ENCODE measurements around the gene ZIK1. TPM values are rescaled to one million over a fixed set of nuclear protein-coding genes. Genes with fewer than 3 reads are reported as not detected.

ZIK1 gene
- total and polyA plus RNA-seq, 2 donors (not counting 3 experiments of a cell fraction or from before 2014, with no cell fraction given) = 0.79 to 2.4 TPM

DNA sequence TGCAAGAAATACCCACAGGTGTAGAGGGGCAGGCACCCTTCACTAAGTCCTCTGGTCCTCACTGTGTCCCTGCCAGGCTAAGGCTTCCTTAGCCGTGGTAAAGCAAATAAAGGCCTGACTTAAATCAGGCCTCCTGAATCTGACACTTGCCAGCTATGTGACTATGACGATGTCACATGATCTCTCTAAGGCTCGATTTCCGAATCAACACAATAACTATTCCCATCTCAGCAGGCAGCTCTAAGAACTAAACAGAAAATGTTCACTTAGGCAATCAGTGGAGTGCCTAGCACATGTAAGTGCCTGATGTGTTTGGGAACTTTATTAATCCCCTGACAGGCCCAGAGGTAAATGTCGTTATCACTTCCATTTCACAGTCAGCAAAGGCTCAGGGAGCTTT, 26.3 kb upstream of the ZIK1 start:
- no peak overlapping the region for H3K4me3 ChIP-seq (replicated peaks in 1 of 3; ENCODE audit: insufficient read depth in 1 of 3, low read depth in 1 of 3, low read length in 3 of 3)
- dilution Hi-C loops (cut with MboI; ENCODE audit: extremely low pct_ligation_motif_present, low sequenced_read_pairs) (no loop called here), intact Hi-C loops (cut with micrococcal nuclease) (no loop called here)
- H3K79me2 ChIP-seq (ENCODE audit: control insufficient read depth, insufficient read depth, low read length) = no peaks in the 10 kb centered on the region
- H3K9me3 ChIP-seq (replicated peaks; ENCODE audit: control insufficient read depth, insufficient read depth, low read length) = no peaks in the 10 kb centered on the region
- H3K4me1 ChIP-seq (ENCODE audit: control insufficient read depth, extremely low read depth, insufficient read depth, low read length) = peaks cover 11% of the 10 kb centered on the region
- BruUV-seq (replicated peaks) = no TSS peak
- peaks cover 0 to 18% of the 10 kb centered on the region in 2 experiments for H3K36me3 ChIP-seq (ENCODE audit: control insufficient read depth in 2 of 2, extremely low read depth in 1 of 2, insufficient read depth in 2 of 2, low read length in 2 of 2)
- H3K27ac ChIP-seq (ENCODE audit: insufficient read depth, low read depth, low read length) = no peak overlapping the region
- DNase-seq (ENCODE audit: low read depth, low spot score) = no peak
- CTCF ChIA-PET = no interaction called here
- H3K9ac ChIP-seq (replicated peaks; ENCODE audit: extremely low read depth, insufficient read depth, low read length) = no peak overlapping the region
- no peak overlapping the region for H2AFZ ChIP-seq (ENCODE audit: low read depth, low read length)
- H3K27me3 ChIP-seq (ENCODE audit: control insufficient read depth in 2 of 2, insufficient read depth in 2 of 2, low read length in 2 of 2) = no peaks in the 10 kb centered on the region
- no peaks in the 10 kb centered on the region for H4K20me1 ChIP-seq (replicated peaks; ENCODE audit: control insufficient read depth, extremely low read depth, insufficient read depth, low read length)
- no peak overlapping the region for H3K4me2 ChIP-seq (ENCODE audit: insufficient read depth, low read length)
- POLR2A ChIA-PET = no interaction called here
- no peak for FAIRE-seq
- no peaks in the 10 kb centered on the region for H3K9me1 ChIP-seq (replicated peaks; ENCODE audit: control insufficient read depth, extremely low read depth, insufficient read depth, low read length)
- TF ChIP-seq, protein P1, sequence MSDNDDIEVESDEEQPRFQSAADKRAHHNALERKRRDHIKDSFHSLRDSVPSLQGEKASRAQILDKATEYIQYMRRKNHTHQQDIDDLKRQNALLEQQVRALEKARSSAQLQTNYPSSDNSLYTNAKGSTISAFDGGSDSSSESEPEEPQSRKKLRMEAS (IDR thresholded peaks at IDR 0.05; ENCODE audit: insufficient read depth, insufficient read length) = no peak
- TF ChIP-seq POLR2AphosphoS5 (IDR thresholded peaks at IDR 0.05; ENCODE audit: insufficient read depth, low read depth, low read length) (no peak), MYC (IDR thresholded peaks at IDR 0.05; ENCODE audit: low read depth, low read length) (no peak), EZH2 (IDR thresholded peaks at IDR 0.05; ENCODE audit: borderline replicate concordance, low read depth, low read length, severe bottlenecking) (no peak)
- TF ChIP-seq, protein P2, sequence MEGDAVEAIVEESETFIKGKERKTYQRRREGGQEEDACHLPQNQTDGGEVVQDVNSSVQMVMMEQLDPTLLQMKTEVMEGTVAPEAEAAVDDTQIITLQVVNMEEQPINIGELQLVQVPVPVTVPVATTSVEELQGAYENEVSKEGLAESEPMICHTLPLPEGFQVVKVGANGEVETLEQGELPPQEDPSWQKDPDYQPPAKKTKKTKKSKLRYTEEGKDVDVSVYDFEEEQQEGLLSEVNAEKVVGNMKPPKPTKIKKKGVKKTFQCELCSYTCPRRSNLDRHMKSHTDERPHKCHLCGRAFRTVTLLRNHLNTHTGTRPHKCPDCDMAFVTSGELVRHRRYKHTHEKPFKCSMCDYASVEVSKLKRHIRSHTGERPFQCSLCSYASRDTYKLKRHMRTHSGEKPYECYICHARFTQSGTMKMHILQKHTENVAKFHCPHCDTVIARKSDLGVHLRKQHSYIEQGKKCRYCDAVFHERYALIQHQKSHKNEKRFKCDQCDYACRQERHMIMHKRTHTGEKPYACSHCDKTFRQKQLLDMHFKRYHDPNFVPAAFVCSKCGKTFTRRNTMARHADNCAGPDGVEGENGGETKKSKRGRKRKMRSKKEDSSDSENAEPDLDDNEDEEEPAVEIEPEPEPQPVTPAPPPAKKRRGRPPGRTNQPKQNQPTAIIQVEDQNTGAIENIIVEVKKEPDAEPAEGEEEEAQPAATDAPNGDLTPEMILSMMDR (IDR thresholded peaks at IDR 0.05; ENCODE audit: extremely low read depth in 1 of 2, insufficient read depth in 1 of 2, low read depth in 1 of 2, low read length in 2 of 2) = no peak

DNA sequence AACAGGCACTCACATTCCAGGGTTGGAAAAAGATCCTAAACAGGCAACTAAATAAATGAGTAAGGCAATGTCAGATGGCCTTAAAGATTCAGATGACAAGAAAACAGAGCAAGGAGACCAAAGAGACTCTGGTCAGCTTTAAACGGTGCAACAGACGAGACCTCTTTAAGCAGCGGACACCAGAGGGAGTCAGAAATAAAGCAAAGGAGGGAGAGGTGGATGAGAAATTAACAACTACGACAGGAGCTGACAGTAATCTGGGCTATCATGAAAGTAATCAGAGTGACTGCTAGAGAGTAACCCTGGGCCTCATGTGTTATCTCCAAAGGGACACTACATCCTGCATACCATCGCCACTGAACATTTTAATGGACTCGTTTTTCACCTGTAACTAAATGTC, 25.4 kb upstream of the ZIK1 start:
- no peak overlapping the region for H3K27ac ChIP-seq (ENCODE audit: insufficient read depth, low read depth, low read length)
- H4K20me1 ChIP-seq (replicated peaks; ENCODE audit: control insufficient read depth, extremely low read depth, insufficient read depth, low read length) = no peaks in the 10 kb centered on the region
- ChIA-PET POLR2A (interaction anchor here (0.6 kb wide), 1 partner anchor 625 kb away, joined by 3 read pairs; no protein-coding TSS in a partner anchor), CTCF (no interaction called here)
- BruUV-seq (replicated peaks) = no TSS peak
- H3K79me2 ChIP-seq (ENCODE audit: control insufficient read depth, insufficient read depth, low read length) = no peaks in the 10 kb centered on the region
- H3K9me1 ChIP-seq (replicated peaks; ENCODE audit: control insufficient read depth, extremely low read depth, insufficient read depth, low read length) = no peaks in the 10 kb centered on the region
- H3K4me1 ChIP-seq (ENCODE audit: control insufficient read depth, extremely low read depth, insufficient read depth, low read length) = peaks cover 11% of the 10 kb centered on the region
- H3K4me2 ChIP-seq (ENCODE audit: insufficient read depth, low read length) = peak overlapping the region; percentile 69
- FAIRE-seq (no peak), DNase-seq (ENCODE audit: low read depth, low spot score) (no peak)
- intact Hi-C loops (cut with micrococcal nuclease) (no loop called here), dilution Hi-C loops (cut with MboI; ENCODE audit: extremely low pct_ligation_motif_present, low sequenced_read_pairs) (no loop called here)
- no peak overlapping the region for H3K9ac ChIP-seq (replicated peaks; ENCODE audit: extremely low read depth, insufficient read depth, low read length)
- H3K9me3 ChIP-seq (replicated peaks; ENCODE audit: control insufficient read depth, insufficient read depth, low read length) = no peaks in the 10 kb centered on the region
- no peaks in the 10 kb centered on the region for H3K27me3 ChIP-seq (ENCODE audit: control insufficient read depth in 2 of 2, insufficient read depth in 2 of 2, low read length in 2 of 2)
- H3K4me3 ChIP-seq (replicated peaks in 1 of 3; ENCODE audit: insufficient read depth in 1 of 3, low read depth in 1 of 3, low read length in 3 of 3) = peak overlapping the region in 2 of 3 experiments; percentile 67 to 79
- H2AFZ ChIP-seq (ENCODE audit: low read depth, low read length) = no peak overlapping the region
- TF ChIP-seq MYC (IDR thresholded peaks at IDR 0.05; ENCODE audit: low read depth, low read length) (no peak), GATA2 (IDR thresholded peaks at IDR 0.05; ENCODE audit: insufficient read depth, insufficient read length, low read depth, low read length) (no peak), POLR2A (IDR thresholded peaks at IDR 0.05; ENCODE audit: low read depth, low read length) (no peak), FOS (IDR thresholded peaks at IDR 0.05; ENCODE audit: borderline replicate concordance, insufficient read depth, low read length) (no peak), JUN (IDR thresholded peaks at IDR 0.05; ENCODE audit: borderline replicate concordance, insufficient read depth, insufficient read length, low read depth) (no peak), POLR2AphosphoS5 (IDR thresholded peaks at IDR 0.05; ENCODE audit: insufficient read depth, low read depth, low read length) (no peak)
- TF ChIP-seq, protein P2 (IDR thresholded peaks at IDR 0.05; ENCODE audit: extremely low read depth in 1 of 2, insufficient read depth in 1 of 2, low read depth in 1 of 2, low read length in 2 of 2) = no peak
- TF ChIP-seq, protein P1 (IDR thresholded peaks at IDR 0.05; ENCODE audit: insufficient read depth, insufficient read length) = no peak
- H3K36me3 ChIP-seq (ENCODE audit: control insufficient read depth in 2 of 2, extremely low read depth in 1 of 2, insufficient read depth in 2 of 2, low read length in 2 of 2) = peaks cover 0 to 14% of the 10 kb centered on the region in 2 experiments
